Esophagus squamous epithelium (tissue), 4 donors: Measurements from ENCODE around the gene RIC8B.

Experiments used
- POLR2A ChIP-seq, 4 donors: fragments of 450-650 bp; IDR thresholded peaks; one replicate each; pipeline ENCODE4 v1.6.1; 2017; ENCODE audit warnings: antibody characterized with exemption in 4 of 4, mild to moderate bottlenecking in 4 of 4, moderate library complexity in 3 of 4
- TF ChIP-seq, protein P1 (sequence below), 6 experiments: fragments of 450-650 bp in 4 of 6; fragments of 200-600 bp in 2 of 6; sonication (generic) in 2 of 6; IDR thresholded peaks; one replicate each; pipeline ENCODE4 v1.5.1; 2016 to 2019; ENCODE audit warnings: antibody characterized with exemption in 6 of 6, mild to moderate bottlenecking in 4 of 6, moderate library complexity in 4 of 6

GRCh38 chr12:106729611-106730010, 44.9 kb upstream of the RIC8B start:
- TF ChIP-seq, protein P1, sequence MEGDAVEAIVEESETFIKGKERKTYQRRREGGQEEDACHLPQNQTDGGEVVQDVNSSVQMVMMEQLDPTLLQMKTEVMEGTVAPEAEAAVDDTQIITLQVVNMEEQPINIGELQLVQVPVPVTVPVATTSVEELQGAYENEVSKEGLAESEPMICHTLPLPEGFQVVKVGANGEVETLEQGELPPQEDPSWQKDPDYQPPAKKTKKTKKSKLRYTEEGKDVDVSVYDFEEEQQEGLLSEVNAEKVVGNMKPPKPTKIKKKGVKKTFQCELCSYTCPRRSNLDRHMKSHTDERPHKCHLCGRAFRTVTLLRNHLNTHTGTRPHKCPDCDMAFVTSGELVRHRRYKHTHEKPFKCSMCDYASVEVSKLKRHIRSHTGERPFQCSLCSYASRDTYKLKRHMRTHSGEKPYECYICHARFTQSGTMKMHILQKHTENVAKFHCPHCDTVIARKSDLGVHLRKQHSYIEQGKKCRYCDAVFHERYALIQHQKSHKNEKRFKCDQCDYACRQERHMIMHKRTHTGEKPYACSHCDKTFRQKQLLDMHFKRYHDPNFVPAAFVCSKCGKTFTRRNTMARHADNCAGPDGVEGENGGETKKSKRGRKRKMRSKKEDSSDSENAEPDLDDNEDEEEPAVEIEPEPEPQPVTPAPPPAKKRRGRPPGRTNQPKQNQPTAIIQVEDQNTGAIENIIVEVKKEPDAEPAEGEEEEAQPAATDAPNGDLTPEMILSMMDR (IDR thresholded peaks at IDR 0.05), result no peak
- TF ChIP-seq POLR2A (IDR thresholded peaks at IDR 0.05), result no peak
